ENCODE measurements around the gene WDR81.
"Not testable (repeated sequence)": the region's sequence is repeated elsewhere in the genome, so short reads cannot be mapped to it uniquely, and the experiment has no call there.

The WDR81 gene

GRCh38 chr17:1730326-1731193, 6.1 kb downstream of the WDR81 start:
- no peak for DNase-seq

DNA sequence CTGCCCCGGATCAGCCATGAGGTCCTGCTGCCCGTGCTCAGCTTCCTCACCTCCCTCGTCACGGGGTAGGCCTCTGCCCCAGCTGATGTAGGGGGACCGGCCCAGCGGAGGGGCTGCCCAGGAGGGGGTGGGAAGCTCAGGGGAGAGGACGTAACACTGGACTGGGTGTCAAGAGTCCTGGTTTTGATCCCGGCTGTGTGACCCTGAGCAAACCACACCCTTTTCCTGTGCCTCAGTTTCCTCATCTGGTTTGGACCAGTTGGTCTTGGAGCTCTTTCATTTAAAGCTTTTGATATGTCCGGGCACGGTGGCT, 6.6 kb downstream of the WDR81 start:
- DNase-seq: no peak

GRCh38 chr17:1732241-1732832, 7.8 kb downstream of the WDR81 start:
- DNase-seq: no peak

- DNase-seq: no peak
These were observed 8.4 kb downstream of the WDR81 start for GRCh38 chr17:1732833-1733321.

GRCh38 chr17:1733759-1734158, 9.3 kb downstream of the WDR81 start:
- DNase-seq: no peak

GRCh38 chr17:1735418-1735817, 10.9 kb downstream of the WDR81 start:
- DNase-seq: no peak

GRCh38 chr17:1735834-1736347, 11.4 kb downstream of the WDR81 start:
- no peak for DNase-seq

DNA sequence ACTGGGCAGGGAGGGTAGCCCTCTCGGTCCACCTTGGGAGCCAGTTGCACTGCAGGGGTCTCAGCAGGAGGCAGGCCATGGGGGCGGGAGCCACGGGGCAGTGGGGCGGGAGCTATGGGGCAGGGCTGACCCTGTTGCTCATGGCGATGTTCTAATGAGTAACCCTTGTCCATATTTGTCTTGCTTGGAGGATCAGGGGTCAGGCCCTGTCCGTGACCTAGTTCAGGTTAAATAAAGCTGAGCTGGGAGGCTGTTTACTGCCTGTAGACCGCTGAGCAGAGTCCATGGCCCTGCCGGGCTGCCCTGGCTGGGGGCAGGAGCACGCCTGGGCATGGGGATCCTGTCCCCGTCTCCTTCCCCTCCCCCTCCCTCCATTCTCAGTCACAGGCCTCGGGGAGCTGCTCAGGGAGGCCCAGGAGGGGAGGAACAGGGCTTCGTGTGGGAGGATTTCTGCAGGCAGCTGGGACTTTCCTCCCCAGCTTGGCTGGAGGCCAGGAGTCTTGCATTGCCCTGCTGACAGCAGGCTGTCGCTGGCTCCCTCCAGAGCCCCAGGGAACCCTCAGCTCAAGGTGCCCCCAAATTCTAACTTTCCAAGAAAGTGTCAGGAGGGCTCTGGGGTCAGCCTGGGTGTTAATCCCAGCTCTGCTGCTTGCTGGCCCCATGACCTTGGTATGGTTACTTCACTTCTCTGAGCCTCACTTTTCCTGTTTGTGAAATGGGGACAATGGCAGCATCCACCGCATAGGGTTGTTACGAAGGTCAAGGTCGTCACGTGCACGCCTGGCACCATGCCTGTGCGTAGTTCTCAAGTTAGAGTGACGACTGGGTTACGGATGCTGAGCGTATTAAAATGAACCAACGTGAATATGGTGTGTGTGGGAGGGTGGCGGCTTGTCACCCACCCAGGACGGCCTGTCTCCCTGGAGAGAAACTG, 12.1 kb downstream of the WDR81 start:
- peak; percentile 63 for DNase-seq

DNA sequence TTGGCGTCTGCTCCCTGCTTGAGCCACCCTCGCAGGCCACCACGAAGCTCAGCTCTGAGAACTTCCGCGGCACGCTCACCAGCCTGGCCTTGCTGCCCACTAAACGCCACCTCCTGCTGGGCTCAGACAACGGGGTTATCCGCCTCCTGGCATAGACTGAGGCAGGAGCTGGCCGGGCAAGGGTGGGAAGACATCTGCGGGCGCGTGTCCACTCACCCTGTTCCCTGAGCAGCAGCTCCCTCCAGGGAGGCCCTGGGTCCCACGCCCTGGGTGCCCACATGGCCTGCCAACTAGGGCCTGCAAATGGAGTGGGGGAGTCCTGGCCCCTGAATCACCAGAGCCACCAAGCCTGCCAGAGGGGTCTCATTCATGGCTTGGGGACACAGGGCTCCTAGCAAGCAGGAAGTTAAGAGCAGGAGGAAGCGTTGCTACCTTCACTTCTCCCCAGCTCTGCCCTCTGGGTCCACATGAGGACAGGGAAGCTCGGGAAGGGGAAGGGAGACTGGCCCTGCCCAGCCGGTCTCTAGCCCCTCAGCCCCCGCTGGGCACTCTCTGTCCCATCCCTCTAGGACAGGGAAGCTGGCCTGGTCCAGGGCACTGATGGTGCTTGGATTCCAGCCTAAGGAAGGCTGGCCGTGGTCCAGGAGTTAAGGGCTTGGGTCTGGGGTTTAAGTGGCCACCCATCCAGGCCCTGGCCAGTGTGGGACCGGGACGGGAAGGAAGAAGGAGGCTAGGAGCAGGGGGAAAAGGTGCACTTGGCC, 13.2 kb downstream of the WDR81 start:
- no peak for DNase-seq

- not testable (repeated sequence) for DNase-seq
These were observed 17.4 kb downstream of the WDR81 start for GRCh38 chr17:1741899-1742298.

DNA sequence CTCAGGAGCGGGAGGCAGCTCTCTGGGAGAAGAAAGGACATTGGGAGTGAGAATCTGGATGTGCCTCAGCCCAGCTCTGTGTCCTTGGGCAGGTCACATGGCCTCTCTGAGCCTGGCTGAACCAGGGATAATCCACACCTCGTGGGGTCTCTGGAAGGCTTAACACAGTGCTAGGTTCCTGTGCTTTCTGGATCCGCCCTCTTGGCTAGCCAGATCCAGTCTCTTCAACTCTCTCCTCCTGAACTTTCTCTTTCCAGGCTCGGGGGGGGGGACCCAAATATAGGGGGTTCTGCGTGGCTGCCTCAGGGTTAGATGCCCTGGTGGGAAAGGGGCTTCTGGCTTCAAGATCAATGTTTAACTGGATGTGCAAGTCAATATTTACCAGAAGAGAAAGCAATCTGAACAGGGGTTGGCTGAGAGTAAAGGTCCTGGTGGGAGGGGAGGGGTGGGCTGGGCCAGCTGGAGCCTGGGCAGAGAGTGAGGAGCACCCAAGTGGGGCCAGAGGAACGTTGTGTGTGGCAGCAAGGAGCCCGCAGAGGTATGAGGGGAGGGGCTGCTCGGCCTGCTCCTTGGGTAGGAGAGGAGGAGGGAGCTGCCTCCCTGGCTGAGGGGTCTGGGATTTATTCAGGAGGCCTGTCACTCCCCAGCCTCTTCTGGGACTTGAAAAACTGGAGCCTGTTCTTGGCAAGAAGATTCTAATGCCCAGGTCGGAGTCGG, 18.0 kb downstream of the WDR81 start, which contains the start of gene SERPINF2:
Gene SERPINF2, plus strand, starts transcription at position 501 of the 717 bp plus-strand sequence. CDS start 2,125 bp downstream, outside the sequence.
- DNase-seq: no peak

- no peak for DNase-seq
These were observed 18.6 kb downstream of the WDR81 start for GRCh38 chr17:1743088-1743439.

- DNase-seq: no peak
These were observed 20.3 kb downstream of the WDR81 start for GRCh38 chr17:1744551-1745512.

- DNase-seq: no peak
These were observed 21.1 kb downstream of the WDR81 start for GRCh38 chr17:1745513-1746020.

DNA sequence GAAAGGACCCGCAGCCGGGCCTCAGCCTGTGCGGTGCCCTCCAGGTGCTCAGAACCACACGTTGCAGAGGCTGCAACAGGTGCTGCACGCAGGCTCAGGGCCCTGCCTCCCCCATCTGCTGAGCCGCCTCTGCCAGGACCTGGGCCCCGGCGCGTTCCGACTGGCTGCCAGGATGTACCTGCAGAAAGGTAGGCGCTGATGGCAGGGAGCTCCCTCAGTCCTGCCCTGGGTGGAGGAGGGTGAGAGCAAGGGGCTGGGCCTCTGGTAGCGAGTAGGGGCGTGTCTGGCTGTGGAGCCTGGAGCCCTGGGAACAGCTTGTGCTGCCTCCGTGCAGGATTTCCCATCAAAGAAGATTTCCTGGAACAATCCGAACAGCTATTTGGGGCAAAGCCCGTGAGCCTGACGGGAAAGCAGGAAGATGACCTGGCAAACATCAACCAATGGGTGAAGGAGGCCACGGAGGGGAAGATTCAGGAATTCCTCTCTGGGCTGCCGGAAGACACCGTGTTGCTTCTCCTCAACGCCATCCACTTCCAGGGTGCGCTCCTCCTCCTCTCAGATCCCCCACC, 22.6 kb downstream of the WDR81 start:
- DNase-seq: no peak

DNA sequence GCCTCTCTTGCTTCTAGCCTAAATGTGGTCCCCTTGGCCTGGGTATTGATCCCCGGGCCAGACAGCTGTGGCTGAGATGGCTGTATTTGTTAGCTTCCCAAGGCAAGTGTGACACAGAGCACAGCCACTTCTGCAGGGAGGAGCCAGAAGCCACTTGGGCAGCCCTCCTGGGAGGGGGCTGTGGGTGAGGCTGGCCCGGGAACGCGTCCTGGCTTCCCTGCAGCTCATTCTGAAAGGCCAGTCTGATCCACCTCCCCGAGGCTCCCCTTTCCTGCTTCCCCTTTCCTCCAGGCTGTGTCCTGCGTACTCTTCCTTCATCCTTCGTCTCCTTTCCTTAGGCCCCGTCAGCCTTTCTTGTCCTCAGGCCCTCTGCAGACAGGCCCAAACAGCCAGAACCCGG, 26.1 kb downstream of the WDR81 start:
- DNase-seq: no peak

DNA sequence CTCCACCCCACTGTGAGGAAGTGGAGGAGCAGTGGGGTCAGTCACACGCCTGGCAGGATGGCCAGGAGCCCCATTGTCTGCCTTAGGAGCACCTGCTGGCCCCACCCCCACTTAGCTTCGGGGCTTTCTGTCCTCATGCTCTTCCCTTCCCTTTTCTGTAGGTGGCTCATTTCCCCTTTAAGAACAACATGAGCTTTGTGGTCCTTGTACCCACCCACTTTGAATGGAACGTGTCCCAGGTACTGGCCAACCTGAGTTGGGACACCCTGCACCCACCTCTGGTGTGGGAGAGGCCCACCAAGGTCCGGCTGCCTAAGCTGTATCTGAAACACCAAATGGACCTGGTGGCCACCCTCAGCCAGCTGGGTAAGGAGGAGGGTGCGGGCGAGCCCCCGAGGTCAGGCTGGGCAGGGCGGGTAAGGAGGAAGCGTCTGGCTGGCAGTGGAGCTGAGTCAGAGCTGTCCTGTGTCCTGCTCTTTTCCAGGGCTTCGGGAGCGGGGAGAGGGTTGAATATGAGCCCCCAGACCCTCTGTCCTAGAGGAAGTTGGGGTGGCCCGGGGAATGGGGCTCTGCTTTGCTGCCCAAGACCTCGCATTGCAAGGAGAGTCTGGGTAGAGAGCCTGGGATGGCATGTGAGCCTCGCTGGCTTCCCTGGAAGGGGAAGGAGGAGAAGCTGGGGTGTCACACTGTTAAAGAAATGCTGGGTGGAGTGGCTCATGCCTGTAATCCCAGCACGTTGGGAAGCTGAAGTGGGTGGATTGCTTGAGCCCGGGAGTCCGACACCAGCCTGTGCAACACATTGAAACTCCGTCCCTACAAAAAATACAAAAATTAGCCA, 28.1 kb downstream of the WDR81 start:
- DNase-seq: no peak

DNA sequence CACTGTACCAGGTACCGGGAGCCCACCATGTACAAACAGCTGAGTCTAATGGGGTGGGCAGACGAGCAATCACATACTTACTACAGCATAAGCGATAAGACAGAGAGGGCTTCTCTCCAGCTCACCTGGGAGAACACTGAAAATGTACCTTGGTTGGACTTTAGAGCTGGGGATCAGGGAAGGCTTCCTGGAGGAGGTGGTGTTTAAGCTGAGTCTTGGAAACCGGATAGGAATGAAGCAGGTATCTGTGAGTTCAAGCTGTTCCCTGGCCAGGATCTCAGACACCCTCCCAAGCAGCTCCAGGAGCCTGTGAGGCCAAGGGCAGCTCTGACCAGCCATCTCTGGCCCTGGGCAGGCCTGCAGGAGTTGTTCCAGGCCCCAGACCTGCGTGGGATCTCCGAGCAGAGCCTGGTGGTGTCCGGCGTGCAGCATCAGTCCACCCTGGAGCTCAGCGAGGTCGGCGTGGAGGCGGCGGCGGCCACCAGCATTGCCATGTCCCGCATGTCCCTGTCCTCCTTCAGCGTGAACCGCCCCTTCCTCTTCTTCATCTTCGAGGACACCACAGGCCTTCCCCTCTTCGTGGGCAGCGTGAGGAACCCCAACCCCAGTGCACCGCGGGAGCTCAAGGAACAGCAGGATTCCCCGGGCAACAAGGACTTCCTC, 29.4 kb downstream of the WDR81 start:
- DNase-seq: no peak
